ENCODE measurements around the gene TCF3.
A peak's percentile ranks its signal among the peaks of the same experiment; 100 is the strongest.
"Not testable (repeated sequence)": the region's sequence is repeated elsewhere in the genome, so short reads cannot be mapped to it uniquely, and the experiment has no call there.

Gene TCF3

GRCh38 chr19:1690699-1691307 is 38.4 kb upstream of the TCF3 start:
- DNase-seq, result peak; percentile 17
- Histone ChIP-seq H3K27me3 (ENCODE audit: control insufficient read depth in 1 of 2, insufficient read depth in 1 of 2, low read length in 2 of 2) (peaks cover 47 to 53% of the 10 kb centered on the region in 2 experiments), H3K18ac (ENCODE audit: low read depth in 1 of 2, low read length in 2 of 2) (no peak overlapping the region), H3K9ac (ENCODE audit: low read length) (no peak overlapping the region), H3K14ac (ENCODE audit: low read length in 2 of 2) (no peak overlapping the region), H3K4me2 (ENCODE audit: low read length, poor library complexity, severe bottlenecking) (no peak overlapping the region), H2BK5ac (ENCODE audit: low read depth, low read length, poor library complexity, severe bottlenecking) (no peak overlapping the region), H4K91ac (ENCODE audit: low read length) (no peak overlapping the region), H2AFZ (ENCODE audit: low read depth, low read length) (no peak overlapping the region), H3K36me3 (ENCODE audit: control insufficient read depth in 1 of 2, insufficient read depth in 2 of 2, low read depth in 1 of 2, low read length in 2 of 2) (no peaks in the 10 kb centered on the region), H2BK15ac (ENCODE audit: low read depth, poor library complexity, severe bottlenecking) (no peak overlapping the region), H2BK12ac (ENCODE audit: low read length in 2 of 2) (no peak overlapping the region), H3K27ac (ENCODE audit: low read length, poor library complexity, severe bottlenecking) (no peak overlapping the region), H3K23ac (ENCODE audit: low read length in 2 of 2) (no peak overlapping the region), H3K4me1 (ENCODE audit: control insufficient read depth, insufficient read depth, low read depth, low read length) (no peaks in the 10 kb centered on the region), H4K8ac (ENCODE audit: low read length) (no peak overlapping the region), H3K9me3 (ENCODE audit: control insufficient read depth, low read length) (peaks cover 11% of the 10 kb centered on the region), H3K4me3 (ENCODE audit: insufficient read depth in 1 of 2, low read depth in 1 of 2, low read length in 2 of 2) (no peak overlapping the region), H3K4ac (ENCODE audit: low read depth in 1 of 2, low read length in 2 of 2) (no peak overlapping the region), H3K79me1 (replicated peaks; ENCODE audit: low read length, poor library complexity, severe bottlenecking) (no peaks in the 10 kb centered on the region), H2AK5ac (ENCODE audit: low read length, severe bottlenecking) (no peak overlapping the region), H2BK120ac (ENCODE audit: low read depth, low read length) (no peak overlapping the region)
- WGBS, result 12% methylated on average over 29 of the region's 29 CpGs

DNA sequence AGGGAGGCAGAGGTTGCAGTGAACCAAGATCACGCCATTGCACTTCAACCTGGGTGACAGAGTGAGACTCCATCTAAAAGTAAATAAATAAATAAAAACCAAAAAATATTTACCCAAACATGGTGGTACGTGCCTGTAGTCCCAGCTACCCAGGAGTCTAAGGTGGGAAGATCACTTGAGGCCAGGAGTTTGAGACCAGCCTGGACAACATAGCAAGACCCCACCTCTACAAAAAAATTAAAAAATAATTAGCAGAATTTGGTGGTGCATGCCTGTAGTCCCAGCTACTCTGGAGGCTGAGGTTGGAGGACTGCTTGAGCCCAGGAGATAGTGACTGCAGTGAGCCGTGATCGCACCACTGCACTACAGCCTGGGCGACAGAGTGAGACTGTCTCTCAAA is 33.4 kb upstream of the TCF3 start:
- WGBS, result 75% methylated on average over 4 of the region's 5 CpGs
- H3K23ac ChIP-seq (ENCODE audit: low read length in 2 of 2), result not testable (repeated sequence)

DNA sequence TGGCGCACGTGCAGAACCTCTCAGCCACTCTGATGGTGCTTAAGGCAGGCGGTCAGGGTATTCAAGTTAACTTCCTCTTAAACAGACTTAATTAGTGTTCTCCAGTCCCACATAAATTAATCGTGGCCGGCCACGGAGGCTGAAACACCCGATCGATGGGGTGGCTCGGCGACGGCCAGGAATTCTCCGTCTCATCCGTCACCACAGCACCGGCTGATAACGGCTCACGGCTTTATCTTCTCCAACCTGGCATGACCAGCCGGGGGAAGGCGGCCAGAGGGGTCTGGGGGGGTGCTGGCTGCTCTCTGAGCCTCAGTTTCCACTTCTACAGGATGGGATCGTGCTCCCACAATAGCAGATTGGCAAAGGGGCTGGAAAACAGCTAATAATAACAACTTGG is 32.6 kb upstream of the TCF3 start:
- 83% methylated on average over 19 of the region's 19 CpGs for WGBS

More for the DNA sequence above, 33.4 kb upstream of the TCF3 start:
- H3K9me3 ChIP-seq (ENCODE audit: control insufficient read depth, low read length); H3K4ac ChIP-seq (ENCODE audit: low read depth in 1 of 2, low read length in 2 of 2); H2BK120ac ChIP-seq (ENCODE audit: low read depth, low read length); H3K18ac ChIP-seq (ENCODE audit: low read depth in 1 of 2, low read length in 2 of 2); H2AK5ac ChIP-seq (ENCODE audit: low read length, severe bottlenecking); H4K91ac ChIP-seq (ENCODE audit: low read length); H3K4me3 ChIP-seq (ENCODE audit: insufficient read depth in 1 of 2, low read depth in 1 of 2, low read length in 2 of 2); H4K8ac ChIP-seq (ENCODE audit: low read length); H2BK15ac ChIP-seq (ENCODE audit: low read depth, poor library complexity, severe bottlenecking); H3K4me2 ChIP-seq (ENCODE audit: low read length, poor library complexity, severe bottlenecking); DNase-seq; H2BK5ac ChIP-seq (ENCODE audit: low read depth, low read length, poor library complexity, severe bottlenecking); H2AFZ ChIP-seq (ENCODE audit: low read depth, low read length); H3K27ac ChIP-seq (ENCODE audit: low read length, poor library complexity, severe bottlenecking); H3K14ac ChIP-seq (ENCODE audit: low read length in 2 of 2); H3K9ac ChIP-seq (ENCODE audit: low read length); H3K79me1 ChIP-seq (replicated peaks; ENCODE audit: low read length, poor library complexity, severe bottlenecking); H3K36me3 ChIP-seq (ENCODE audit: control insufficient read depth in 1 of 2, insufficient read depth in 2 of 2, low read depth in 1 of 2, low read length in 2 of 2); H2BK12ac ChIP-seq (ENCODE audit: low read length in 2 of 2); H3K4me1 ChIP-seq (ENCODE audit: control insufficient read depth, insufficient read depth, low read depth, low read length): not testable (repeated sequence)
- peaks cover 41 to 48% of the 10 kb centered on the region in 2 experiments for H3K27me3 ChIP-seq (ENCODE audit: control insufficient read depth in 1 of 2, insufficient read depth in 1 of 2, low read length in 2 of 2)

GRCh38 chr19:1684573-1684912 is 32.1 kb upstream of the TCF3 start:
- Histone ChIP-seq H4K8ac (ENCODE audit: low read length) (no peak overlapping the region), H3K18ac (ENCODE audit: low read depth in 1 of 2, low read length in 2 of 2) (no peak overlapping the region), H3K4me1 (ENCODE audit: control insufficient read depth, insufficient read depth, low read depth, low read length) (no peaks in the 10 kb centered on the region), H3K79me1 (replicated peaks; ENCODE audit: low read length, poor library complexity, severe bottlenecking) (no peaks in the 10 kb centered on the region), H4K91ac (ENCODE audit: low read length) (no peak overlapping the region), H2BK120ac (ENCODE audit: low read depth, low read length) (no peak overlapping the region), H3K36me3 (ENCODE audit: control insufficient read depth in 1 of 2, insufficient read depth in 2 of 2, low read depth in 1 of 2, low read length in 2 of 2) (peaks cover 0 to 3% of the 10 kb centered on the region in 2 experiments), H2BK5ac (ENCODE audit: low read depth, low read length, poor library complexity, severe bottlenecking) (no peak overlapping the region), H3K27me3 (ENCODE audit: control insufficient read depth in 1 of 2, insufficient read depth in 1 of 2, low read length in 2 of 2) (peaks cover 33 to 48% of the 10 kb centered on the region in 2 experiments), H3K23ac (ENCODE audit: low read length in 2 of 2) (no peak overlapping the region), H2AFZ (ENCODE audit: low read depth, low read length) (no peak overlapping the region), H3K4me3 (ENCODE audit: insufficient read depth in 1 of 2, low read depth in 1 of 2, low read length in 2 of 2) (no peak overlapping the region), H3K4me2 (ENCODE audit: low read length, poor library complexity, severe bottlenecking) (no peak overlapping the region), H3K9ac (ENCODE audit: low read length) (no peak overlapping the region), H2AK5ac (ENCODE audit: low read length, severe bottlenecking) (no peak overlapping the region), H3K9me3 (ENCODE audit: control insufficient read depth, low read length) (no peaks in the 10 kb centered on the region), H3K4ac (ENCODE audit: low read depth in 1 of 2, low read length in 2 of 2) (no peak overlapping the region), H2BK12ac (ENCODE audit: low read length in 2 of 2) (no peak overlapping the region), H3K14ac (ENCODE audit: low read length in 2 of 2) (no peak overlapping the region), H2BK15ac (ENCODE audit: low read depth, poor library complexity, severe bottlenecking) (no peak overlapping the region), H3K27ac (ENCODE audit: low read length, poor library complexity, severe bottlenecking) (no peak overlapping the region)
- DNase-seq, result no peak
- 79% methylated on average over 10 of the region's 10 CpGs for WGBS

More for the DNA sequence above, 32.6 kb upstream of the TCF3 start:
- Histone ChIP-seq H3K4me1 (ENCODE audit: control insufficient read depth, insufficient read depth, low read depth, low read length) (no peaks in the 10 kb centered on the region), H2AFZ (ENCODE audit: low read depth, low read length) (no peak overlapping the region), H3K18ac (ENCODE audit: low read depth in 1 of 2, low read length in 2 of 2) (no peak overlapping the region), H3K14ac (ENCODE audit: low read length in 2 of 2) (no peak overlapping the region), H3K79me1 (replicated peaks; ENCODE audit: low read length, poor library complexity, severe bottlenecking) (no peaks in the 10 kb centered on the region), H3K23ac (ENCODE audit: low read length in 2 of 2) (no peak overlapping the region), H3K4ac (ENCODE audit: low read depth in 1 of 2, low read length in 2 of 2) (no peak overlapping the region), H2BK120ac (ENCODE audit: low read depth, low read length) (no peak overlapping the region), H2AK5ac (ENCODE audit: low read length, severe bottlenecking) (no peak overlapping the region), H2BK15ac (ENCODE audit: low read depth, poor library complexity, severe bottlenecking) (no peak overlapping the region), H3K27me3 (ENCODE audit: control insufficient read depth in 1 of 2, insufficient read depth in 1 of 2, low read length in 2 of 2) (peaks cover 34 to 45% of the 10 kb centered on the region in 2 experiments), H3K4me2 (ENCODE audit: low read length, poor library complexity, severe bottlenecking) (no peak overlapping the region), H2BK5ac (ENCODE audit: low read depth, low read length, poor library complexity, severe bottlenecking) (no peak overlapping the region), H3K9me3 (ENCODE audit: control insufficient read depth, low read length) (no peaks in the 10 kb centered on the region), H3K36me3 (ENCODE audit: control insufficient read depth in 1 of 2, insufficient read depth in 2 of 2, low read depth in 1 of 2, low read length in 2 of 2) (peaks cover 0 to 3% of the 10 kb centered on the region in 2 experiments), H2BK12ac (ENCODE audit: low read length in 2 of 2) (no peak overlapping the region), H3K9ac (ENCODE audit: low read length) (no peak overlapping the region), H4K8ac (ENCODE audit: low read length) (no peak overlapping the region), H3K27ac (ENCODE audit: low read length, poor library complexity, severe bottlenecking) (no peak overlapping the region), H4K91ac (ENCODE audit: low read length) (no peak overlapping the region), H3K4me3 (ENCODE audit: insufficient read depth in 1 of 2, low read depth in 1 of 2, low read length in 2 of 2) (no peak overlapping the region)
- no peak for DNase-seq

All from mesenchymal stem cell (in vitro differentiated cells and primary cell).